Measurements from ENCODE around the gene PRKN. TPM values are rescaled to one million over a fixed set of nuclear protein-coding genes. Genes with fewer than 3 reads are reported as not detected.

Gene PRKN
- total RNA-seq, 1 donor from 2014 or later: 5.9 TPM

DNA sequence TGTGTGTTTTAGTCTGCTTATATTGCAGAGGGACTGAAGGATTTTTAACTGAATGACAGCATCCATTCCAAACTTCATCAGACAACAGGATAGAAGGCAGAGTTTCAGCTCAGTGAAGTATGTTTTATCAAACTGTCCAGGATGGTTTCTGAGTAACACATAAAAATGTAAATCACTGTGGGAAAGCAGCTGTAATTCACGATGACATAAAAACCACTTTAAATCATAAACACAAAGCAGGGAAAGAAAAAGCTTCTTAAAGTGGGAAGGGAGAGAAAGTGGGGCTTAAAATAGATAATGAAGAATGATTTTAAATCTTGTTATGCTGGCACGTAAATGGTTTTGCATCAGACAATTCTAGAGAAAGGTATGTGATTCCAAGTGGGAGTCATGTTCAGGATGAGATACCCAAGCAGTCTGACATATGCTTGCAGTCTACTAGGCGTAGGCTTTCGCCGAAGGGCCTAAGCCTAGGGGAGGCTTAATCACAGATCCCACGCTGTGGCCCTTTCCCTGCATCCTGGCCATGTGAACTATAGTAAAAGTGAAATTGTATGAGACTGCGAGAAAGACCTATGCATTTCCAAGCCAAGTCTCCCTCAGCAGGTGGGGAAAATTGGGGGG, 610.6 kb downstream of the PRKN start:
- no peak for DNase-seq

DNA sequence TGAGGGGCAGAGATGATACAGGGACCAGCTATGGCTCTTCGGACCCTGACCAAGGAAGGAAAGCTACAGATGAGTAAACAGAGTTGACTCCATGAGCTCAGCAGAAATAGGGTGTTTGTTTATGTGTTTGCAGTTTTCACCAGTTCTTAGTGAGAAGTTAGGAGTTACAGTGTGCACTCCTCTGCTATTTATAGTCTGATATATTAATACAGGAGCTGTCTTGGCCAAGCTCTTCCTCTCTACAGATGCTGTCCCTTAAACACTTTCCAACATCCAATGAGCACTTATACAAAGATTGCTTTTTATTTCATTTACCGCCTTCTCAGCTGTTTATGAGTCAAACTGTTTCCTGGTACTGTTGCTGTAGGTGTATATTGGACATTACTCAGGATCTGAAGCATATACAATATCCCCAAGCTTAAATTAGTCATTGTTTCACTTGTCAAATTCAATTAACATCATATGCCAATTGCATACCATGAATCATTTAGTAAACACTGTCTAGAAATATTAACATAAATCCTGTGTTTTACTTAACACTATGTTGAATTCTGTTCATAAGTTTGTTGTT, 618.0 kb downstream of the PRKN start:
- no peak for DNase-seq

- DNase-seq: no peak
These were observed 619.5 kb downstream of the PRKN start for GRCh38 chr6:162108041-162108440.

DNA sequence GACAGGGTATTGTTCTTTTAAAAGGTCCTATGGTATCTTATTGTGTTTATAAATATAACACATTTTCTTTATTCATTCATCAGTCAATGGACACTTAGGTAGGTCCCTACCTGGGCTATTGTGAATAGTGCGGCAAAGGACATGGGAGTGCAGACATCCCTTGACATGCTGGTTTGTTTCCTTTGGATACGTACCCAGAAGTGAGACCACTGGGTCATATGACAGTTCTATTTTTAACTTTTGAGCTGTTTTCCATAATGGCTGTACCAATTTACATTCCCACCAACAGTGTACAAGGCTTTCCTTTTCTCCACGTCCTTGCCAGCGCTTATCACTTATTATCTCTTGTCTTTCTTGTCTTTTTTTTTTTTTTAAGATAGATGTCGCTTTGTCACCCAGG, 627.5 kb downstream of the PRKN start:
- DNase-seq: no peak

GRCh38 chr6:162099685-162100084, 627.9 kb downstream of the PRKN start:
- no peak for DNase-seq

DNA sequence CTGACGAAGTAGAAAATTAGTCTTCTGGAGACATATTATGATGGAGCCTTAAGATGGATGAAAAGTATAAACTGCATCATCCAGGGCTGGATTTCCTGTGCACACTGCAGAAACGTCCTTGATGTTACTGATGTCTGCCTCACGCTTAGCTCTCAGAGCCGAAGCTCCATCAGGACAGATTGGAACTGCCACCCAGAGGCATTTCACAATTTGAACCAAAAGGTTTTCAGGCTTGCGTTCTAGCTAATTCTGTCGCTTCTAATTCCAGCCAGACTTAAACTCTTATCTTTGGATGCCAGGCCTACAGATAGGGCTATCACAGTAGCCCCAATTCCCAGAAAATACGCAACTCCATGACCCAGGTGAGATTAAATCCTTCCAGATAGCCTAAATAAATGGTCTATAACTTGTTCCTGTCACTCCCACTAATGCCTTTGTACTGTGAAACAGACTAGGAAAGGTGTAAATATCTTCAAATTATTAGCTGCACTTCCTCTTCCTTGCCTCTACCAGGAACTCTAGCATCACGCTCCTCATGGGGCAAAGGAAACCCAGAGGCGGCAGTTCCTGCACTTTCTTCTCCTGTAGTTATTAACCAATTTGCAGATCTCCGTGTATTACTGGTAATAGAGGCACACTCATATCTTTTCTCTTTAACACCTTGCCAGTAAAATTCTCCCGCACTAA, 634.6 kb downstream of the PRKN start:
- DNase-seq: no peak

DNA sequence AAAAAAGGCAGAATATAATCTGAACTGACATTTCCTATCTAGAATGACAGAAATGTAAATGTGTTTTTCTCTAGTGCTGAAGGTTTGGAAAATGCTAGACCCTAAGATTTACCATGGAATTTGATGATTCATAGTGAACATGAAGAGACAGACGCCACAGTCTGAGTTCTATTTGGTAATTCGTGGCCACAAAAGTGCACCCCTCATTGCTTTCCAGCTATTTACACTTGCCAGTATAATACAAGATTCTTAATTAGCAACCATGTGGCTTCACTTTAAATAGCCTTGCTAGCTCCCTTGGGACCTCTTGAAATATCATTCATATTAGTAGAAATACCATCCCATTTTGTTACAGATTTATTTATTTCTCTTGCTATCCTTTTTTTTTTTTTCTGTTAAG, 636.8 kb downstream of the PRKN start:
- no peak for DNase-seq

DNA sequence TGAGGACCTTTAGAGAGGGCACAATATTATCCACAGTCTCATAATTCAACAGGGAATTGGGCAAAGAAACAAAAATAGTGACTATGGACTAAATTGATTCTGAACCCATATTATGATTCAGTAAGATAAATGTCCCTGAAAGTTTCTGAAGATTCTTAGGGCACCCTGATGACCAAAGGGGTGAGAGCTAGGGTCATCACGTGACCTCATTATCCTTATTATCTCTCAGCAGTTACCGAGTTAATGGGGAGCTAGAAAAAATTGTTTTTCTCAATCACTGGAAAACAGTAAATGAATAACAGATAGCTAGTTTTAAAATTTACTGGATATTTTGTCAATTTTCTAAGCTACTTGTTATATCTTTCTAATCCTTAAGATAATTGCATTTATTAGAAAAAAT, 639.5 kb downstream of the PRKN start:
- no peak for DNase-seq

GRCh38 chr6:162085561-162085960, 642.0 kb downstream of the PRKN start:
- no peak for DNase-seq

DNA sequence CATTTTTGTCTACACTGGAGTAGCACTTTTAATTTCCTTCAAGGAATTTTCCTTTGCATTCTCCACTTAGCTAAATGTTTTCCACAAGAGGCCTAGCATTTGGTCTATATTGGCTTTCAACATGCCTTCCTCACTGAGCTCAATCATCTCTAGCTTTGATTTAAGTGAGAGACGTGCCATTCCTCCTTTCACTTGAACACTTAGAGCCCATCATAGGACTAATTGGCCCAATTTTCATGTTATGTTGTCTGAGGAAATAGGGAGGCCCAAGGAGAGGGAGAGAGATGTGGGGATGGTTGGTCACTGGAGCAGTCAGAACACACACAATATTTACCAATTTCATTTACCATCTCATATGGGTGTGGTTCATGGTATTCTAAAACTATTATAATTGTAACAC, 645.0 kb downstream of the PRKN start:
- no peak for DNase-seq

DNA sequence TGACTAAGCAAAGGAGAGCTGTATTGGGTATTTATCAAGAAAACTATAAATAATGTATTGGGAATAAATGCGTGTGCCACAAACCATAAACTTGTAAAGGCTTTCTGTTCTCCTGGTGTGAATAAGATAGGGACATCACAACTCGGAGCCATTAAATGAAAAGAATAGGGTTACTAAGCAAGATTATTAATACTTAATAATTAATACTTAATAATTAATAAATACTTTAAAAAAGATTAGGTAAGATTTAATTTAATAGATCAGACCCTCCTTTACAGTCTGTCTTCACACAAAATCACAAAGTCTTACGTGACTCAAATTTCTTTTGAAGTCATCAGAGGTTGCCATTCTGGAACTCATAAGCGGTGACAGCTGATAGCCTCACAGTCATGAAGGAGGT, 648.9 kb downstream of the PRKN start:
- DNase-seq: no peak

DNA sequence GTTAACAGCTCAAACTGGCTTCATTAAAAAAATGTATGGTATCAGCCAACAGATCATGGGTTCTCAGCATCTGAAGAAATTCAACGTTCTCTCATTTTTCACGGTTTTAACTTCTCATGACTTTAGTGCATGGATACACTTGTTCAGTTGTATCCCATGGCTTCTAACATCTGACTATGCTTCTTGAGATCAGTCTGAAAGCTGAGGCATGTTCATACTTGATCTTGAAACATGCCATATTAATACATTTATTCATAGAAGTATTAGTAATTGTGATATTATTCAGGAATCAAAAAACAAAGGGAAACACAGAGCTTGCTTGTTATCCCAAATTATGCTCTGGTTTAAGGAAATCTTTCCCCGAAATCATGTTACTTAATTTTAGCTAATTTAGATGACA, 649.4 kb downstream of the PRKN start:
- DNase-seq: no peak

GRCh38 chr6:162076816-162077215, 650.8 kb downstream of the PRKN start:
- no peak for DNase-seq

DNA sequence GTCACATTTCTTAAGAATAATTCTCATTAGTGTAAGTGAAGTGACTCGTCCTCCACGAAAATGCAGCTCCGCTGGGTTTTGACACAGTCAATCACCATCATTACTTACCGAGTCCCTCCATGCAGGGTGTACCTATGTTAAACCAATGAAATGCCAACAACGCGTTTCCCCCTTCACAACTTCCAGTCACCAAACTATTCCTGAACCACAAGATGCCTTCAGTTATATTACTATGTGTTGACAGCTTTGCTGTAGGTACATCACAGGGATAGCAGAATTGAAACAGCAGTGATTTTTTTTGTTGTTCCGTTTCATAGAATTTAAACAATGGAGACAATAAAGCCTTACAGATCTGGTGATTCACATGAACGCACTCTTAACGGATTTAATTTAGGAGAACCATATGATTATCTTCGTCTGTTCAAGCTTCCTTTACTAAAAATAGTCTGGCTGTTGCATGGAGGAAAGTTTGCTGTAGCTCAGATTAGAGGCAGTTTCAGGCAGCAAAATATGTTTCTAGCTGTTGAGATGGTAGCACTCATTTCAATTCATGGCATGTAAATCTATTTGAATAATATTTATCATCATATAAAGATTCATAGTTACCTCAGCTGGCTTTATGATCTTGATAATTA, 652.8 kb downstream of the PRKN start:
- no peak for DNase-seq

DNA sequence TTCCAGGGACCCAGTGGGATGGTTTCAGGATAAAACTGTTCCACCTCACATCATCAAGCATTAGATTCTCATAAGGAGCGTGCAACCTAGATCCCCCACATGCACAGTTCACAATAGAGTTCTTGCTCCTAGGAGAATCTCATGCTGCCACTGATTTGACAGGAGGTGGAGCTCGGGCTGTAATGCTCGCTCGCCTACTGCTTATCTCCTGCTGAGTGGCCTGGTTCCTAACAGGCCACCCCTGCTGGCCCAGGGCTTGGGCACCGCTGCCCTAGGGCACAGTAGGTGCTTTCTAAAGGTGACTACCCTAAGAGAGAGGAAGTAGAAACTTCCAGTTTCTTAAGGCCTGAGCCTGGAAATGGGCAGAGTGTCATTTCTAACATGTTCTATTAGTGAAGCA, 656.9 kb downstream of the PRKN start:
- no peak for DNase-seq

DNA sequence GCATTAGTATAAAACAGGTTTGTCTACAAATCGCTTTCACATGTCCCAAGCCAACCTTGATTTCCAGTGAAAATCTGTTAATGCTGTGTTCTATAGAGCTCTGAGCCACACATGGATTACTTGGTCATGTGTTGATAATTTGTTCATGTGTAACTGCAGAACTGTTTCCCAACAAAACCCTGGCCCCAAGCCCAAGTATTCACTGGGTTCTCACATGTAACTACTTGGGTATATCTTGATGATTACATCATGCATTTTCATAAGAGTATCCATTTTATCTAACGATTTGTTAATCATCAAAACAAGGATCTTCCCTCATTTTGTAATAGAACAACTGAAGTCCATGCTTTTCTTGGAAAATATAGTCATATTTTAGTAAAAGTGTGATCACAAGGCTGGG, 657.6 kb downstream of the PRKN start:
- DNase-seq: no peak

GRCh38 chr6:162068340-162068739, 659.2 kb downstream of the PRKN start:
- DNase-seq: no peak

DNA sequence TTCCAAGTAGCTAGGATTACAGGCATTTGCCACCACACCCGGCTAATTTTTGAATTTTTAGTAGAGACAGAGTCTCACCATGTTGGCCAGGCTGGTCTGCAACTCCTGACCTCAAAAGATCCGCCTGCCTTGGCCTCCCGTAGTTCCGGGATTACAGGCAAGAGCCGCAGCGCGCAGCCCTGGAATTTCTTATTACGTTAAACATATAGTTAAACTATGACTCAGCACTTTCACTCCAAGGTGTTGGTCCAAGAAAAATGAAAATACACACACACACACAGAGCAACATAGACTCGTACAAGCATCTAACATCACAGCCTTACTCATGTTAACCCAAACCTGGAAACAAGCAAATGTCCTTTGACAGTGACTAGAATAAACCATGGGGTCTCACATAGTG, 663.9 kb downstream of the PRKN start:
- DNase-seq: no peak

- no peak for DNase-seq
These were observed 669.2 kb downstream of the PRKN start for GRCh38 chr6:162058281-162058875.

- DNase-seq: no peak
These were observed 670.8 kb downstream of the PRKN start for GRCh38 chr6:162056745-162057144.

DNA sequence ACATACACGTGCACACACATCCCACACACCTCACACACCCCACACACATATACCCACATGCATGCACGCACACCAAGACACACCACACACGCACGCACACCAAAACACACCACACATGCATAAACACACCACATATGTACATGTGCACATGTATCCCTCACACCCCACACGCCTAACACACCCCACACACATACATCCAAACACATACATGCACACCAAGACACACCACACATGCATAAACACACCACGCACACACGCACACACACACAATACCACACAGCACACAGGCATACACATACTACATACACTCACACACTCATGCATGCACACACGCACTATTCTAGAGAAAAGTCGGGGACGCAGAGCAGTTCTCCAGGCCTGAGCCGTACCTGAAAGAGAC, 671.5 kb downstream of the PRKN start:
- DNase-seq: no peak

DNA sequence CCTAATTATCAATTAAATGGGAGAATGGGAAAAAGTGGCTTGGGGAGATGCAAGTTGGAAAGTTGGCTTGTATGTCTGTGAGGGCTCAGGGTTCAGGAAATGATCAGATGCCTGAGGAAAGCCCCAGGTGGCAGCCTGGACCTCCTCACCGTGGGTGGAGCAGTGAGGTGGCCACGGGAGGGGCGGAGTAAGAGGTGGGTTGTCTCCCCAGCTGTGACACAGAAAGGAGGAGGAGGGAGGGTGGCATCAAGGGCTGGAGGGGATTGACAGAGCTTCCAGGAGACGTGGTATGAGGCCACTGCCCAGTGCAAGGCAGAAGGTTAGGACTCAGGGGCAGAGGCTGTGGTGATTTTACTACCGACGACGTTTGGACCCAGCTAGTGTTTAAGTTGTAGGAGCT, 672.2 kb downstream of the PRKN start:
- no peak for DNase-seq

DNA sequence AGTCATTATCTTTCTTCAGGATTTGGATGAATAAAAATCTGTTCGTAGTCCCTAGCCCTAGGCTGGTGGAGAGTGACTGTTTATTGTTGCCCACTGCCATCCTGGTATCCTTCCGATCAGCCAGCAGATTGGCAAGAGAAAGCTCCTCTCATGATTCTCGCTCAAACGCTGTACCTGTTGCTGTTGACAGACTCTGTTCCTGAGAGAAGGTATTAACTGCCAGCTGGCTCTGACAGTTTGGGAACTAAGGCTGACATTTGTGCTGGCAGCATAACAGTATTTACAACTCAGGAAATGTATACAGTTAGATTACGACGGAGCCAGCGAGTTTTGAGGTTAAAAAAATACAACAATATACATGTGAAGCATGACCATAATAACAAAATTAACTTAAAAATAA, 674.5 kb downstream of the PRKN start:
- DNase-seq: no peak

Measured in occipital lobe (tissue), 2 donors.